Measurements from ENCODE around the gene DCTN2.
"Not testable (repeated sequence)": the region's sequence is repeated elsewhere in the genome, so short reads cannot be mapped to it uniquely, and the experiment has no call there.

The DCTN2 gene

GRCh38 chr12:57579677-57580465 is 32.9 kb upstream of the DCTN2 start:
- in situ Hi-C loops (cut with HindIII; ENCODE audit: low pct_ligation_motif_present, low pct_unique_long_range_greater_than_20kb, low sequenced_read_pairs): no loop called here
- DNase-seq: no peak

- no peak for DNase-seq
- in situ Hi-C loops (cut with HindIII; ENCODE audit: low pct_ligation_motif_present, low pct_unique_long_range_greater_than_20kb, low sequenced_read_pairs): no loop called here
Observed at GRCh38 chr12:57579011-57579410, 32.0 kb upstream of the DCTN2 start.

GRCh38 chr12:57577981-57578758 is 31.2 kb upstream of the DCTN2 start:
- in situ Hi-C loops (cut with HindIII; ENCODE audit: low pct_ligation_motif_present, low pct_unique_long_range_greater_than_20kb, low sequenced_read_pairs): no loop called here
- DNase-seq: no peak

- in situ Hi-C loops (cut with HindIII; ENCODE audit: low pct_ligation_motif_present, low pct_unique_long_range_greater_than_20kb, low sequenced_read_pairs): no loop called here
- DNase-seq: no peak
Observed at GRCh38 chr12:57576613-57577160, 29.7 kb upstream of the DCTN2 start.

- no peak for DNase-seq
- in situ Hi-C loops (cut with HindIII; ENCODE audit: low pct_ligation_motif_present, low pct_unique_long_range_greater_than_20kb, low sequenced_read_pairs): no loop called here
Observed at GRCh38 chr12:57575771-57576612, 29.0 kb upstream of the DCTN2 start.

- in situ Hi-C loops (cut with HindIII; ENCODE audit: low pct_ligation_motif_present, low pct_unique_long_range_greater_than_20kb, low sequenced_read_pairs): no loop called here
- DNase-seq: no peak
Observed at GRCh38 chr12:57574795-57575194, 27.8 kb upstream of the DCTN2 start.

GRCh38 chr12:57571926-57572762 is 25.2 kb upstream of the DCTN2 start:
- no peak for DNase-seq
- in situ Hi-C loops (cut with HindIII; ENCODE audit: low pct_ligation_motif_present, low pct_unique_long_range_greater_than_20kb, low sequenced_read_pairs): no loop called here

GRCh38 chr12:57570438-57570837 is 23.4 kb upstream of the DCTN2 start:
- DNase-seq; in situ Hi-C loops (cut with HindIII; ENCODE audit: low pct_ligation_motif_present, low pct_unique_long_range_greater_than_20kb, low sequenced_read_pairs): not testable (repeated sequence)

- in situ Hi-C loops (cut with HindIII; ENCODE audit: low pct_ligation_motif_present, low pct_unique_long_range_greater_than_20kb, low sequenced_read_pairs): no loop called here
- no peak for DNase-seq
Observed at GRCh38 chr12:57569858-57570257, 22.9 kb upstream of the DCTN2 start.

GRCh38 chr12:57568838-57569237 is 21.8 kb upstream of the DCTN2 start:
- no peak for DNase-seq
- in situ Hi-C loops (cut with HindIII; ENCODE audit: low pct_ligation_motif_present, low pct_unique_long_range_greater_than_20kb, low sequenced_read_pairs): no loop called here

- DNase-seq: no peak
- in situ Hi-C loops (cut with HindIII; ENCODE audit: low pct_ligation_motif_present, low pct_unique_long_range_greater_than_20kb, low sequenced_read_pairs): no loop called here
Observed at GRCh38 chr12:57564178-57564740, 17.3 kb upstream of the DCTN2 start.

- no peak for DNase-seq
- in situ Hi-C loops (cut with HindIII; ENCODE audit: low pct_ligation_motif_present, low pct_unique_long_range_greater_than_20kb, low sequenced_read_pairs): no loop called here
Observed at GRCh38 chr12:57563358-57563757, 16.4 kb upstream of the DCTN2 start.

- DNase-seq; in situ Hi-C loops (cut with HindIII; ENCODE audit: low pct_ligation_motif_present, low pct_unique_long_range_greater_than_20kb, low sequenced_read_pairs): not testable (repeated sequence)
Observed at GRCh38 chr12:57561117-57561516, 14.1 kb upstream of the DCTN2 start.

- in situ Hi-C loops (cut with HindIII; ENCODE audit: low pct_ligation_motif_present, low pct_unique_long_range_greater_than_20kb, low sequenced_read_pairs): no loop called here
- DNase-seq: no peak
Observed at GRCh38 chr12:57560516-57560915, 13.5 kb upstream of the DCTN2 start.

- DNase-seq: no peak
- in situ Hi-C loops (cut with HindIII; ENCODE audit: low pct_ligation_motif_present, low pct_unique_long_range_greater_than_20kb, low sequenced_read_pairs): no loop called here
Observed at GRCh38 chr12:57558864-57559263, 11.9 kb upstream of the DCTN2 start.

- no peak for DNase-seq
- in situ Hi-C loops (cut with HindIII; ENCODE audit: low pct_ligation_motif_present, low pct_unique_long_range_greater_than_20kb, low sequenced_read_pairs): no loop called here
Observed at GRCh38 chr12:57554897-57555296, 7.9 kb upstream of the DCTN2 start.

GRCh38 chr12:57554453-57554852 is 7.5 kb upstream of the DCTN2 start:
- in situ Hi-C loops (cut with HindIII; ENCODE audit: low pct_ligation_motif_present, low pct_unique_long_range_greater_than_20kb, low sequenced_read_pairs): no loop called here
- no peak for DNase-seq

Data from ACHN (cell line).